ENCODE data around the gene ESRRB. TPM values are rescaled to one million over a fixed set of nuclear protein-coding genes. Genes with fewer than 3 reads are reported as not detected.

The ESRRB gene
- total RNA-seq, 3 donors from 2014 or later: 0.11 TPM; not detected in 2

GRCh38 chr14:76408877-76409276 is 32.9 kb downstream of the ESRRB start:
- ATAC-seq: no peak
- no peak overlapping the region for H3K4me3 Mint-ChIP-seq
- no peak for DNase-seq
- no peaks in the 10 kb centered on the region for H3K4me1 Mint-ChIP-seq (ENCODE audit: low read depth)
- H3K9me3 Mint-ChIP-seq: no peaks in the 10 kb centered on the region
- H3K27me3 Mint-ChIP-seq (ENCODE audit: low read depth): peaks cover 30% of the 10 kb centered on the region
- no peaks in the 10 kb centered on the region for H3K36me3 Mint-ChIP-seq (ENCODE audit: insufficient read depth)

- ATAC-seq (no peak), DNase-seq (no peak)
- no peaks in the 10 kb centered on the region for H3K9me3 Mint-ChIP-seq
- H3K36me3 Mint-ChIP-seq (ENCODE audit: insufficient read depth): no peaks in the 10 kb centered on the region
- H3K4me1 Mint-ChIP-seq (ENCODE audit: low read depth): peaks cover 4% of the 10 kb centered on the region
- no peak overlapping the region for H3K4me3 Mint-ChIP-seq
- peaks cover 49% of the 10 kb centered on the region for H3K27me3 Mint-ChIP-seq (ENCODE audit: low read depth)
These were observed 36.6 kb downstream of the ESRRB start for GRCh38 chr14:76412501-76412900.

- peaks cover 4% of the 10 kb centered on the region for H3K4me1 Mint-ChIP-seq (ENCODE audit: low read depth)
- no peak for DNase-seq
- ATAC-seq: no peak
- H3K36me3 Mint-ChIP-seq (ENCODE audit: insufficient read depth): no peaks in the 10 kb centered on the region
- peaks cover 45% of the 10 kb centered on the region for H3K27me3 Mint-ChIP-seq (ENCODE audit: low read depth)
- no peaks in the 10 kb centered on the region for H3K9me3 Mint-ChIP-seq
- H3K4me3 Mint-ChIP-seq: no peak overlapping the region
These were observed 37.4 kb downstream of the ESRRB start for GRCh38 chr14:76413106-76413961.

GRCh38 chr14:76413962-76414600 is 38.1 kb downstream of the ESRRB start:
- Mint-ChIP-seq H3K9me3 (no peaks in the 10 kb centered on the region), H3K4me3 (no peak overlapping the region), H3K27me3 (ENCODE audit: low read depth) (peaks cover 45% of the 10 kb centered on the region), H3K4me1 (ENCODE audit: low read depth) (peaks cover 4% of the 10 kb centered on the region), H3K36me3 (ENCODE audit: insufficient read depth) (no peaks in the 10 kb centered on the region)
- ATAC-seq (no peak), DNase-seq (no peak)

GRCh38 chr14:76419399-76419798 is 43.5 kb downstream of the ESRRB start:
- peaks cover 24% of the 10 kb centered on the region for H3K27me3 Mint-ChIP-seq (ENCODE audit: low read depth)
- peaks cover under 1% of the 10 kb centered on the region for H3K4me1 Mint-ChIP-seq (ENCODE audit: low read depth)
- no peaks in the 10 kb centered on the region for H3K36me3 Mint-ChIP-seq (ENCODE audit: insufficient read depth)
- ATAC-seq (no peak), DNase-seq (no peak)
- no peak overlapping the region for H3K4me3 Mint-ChIP-seq
- no peaks in the 10 kb centered on the region for H3K9me3 Mint-ChIP-seq

- Mint-ChIP-seq H3K27me3 (ENCODE audit: low read depth) (peaks cover 19% of the 10 kb centered on the region), H3K4me1 (ENCODE audit: low read depth) (no peaks in the 10 kb centered on the region), H3K36me3 (ENCODE audit: insufficient read depth) (no peaks in the 10 kb centered on the region), H3K4me3 (no peak overlapping the region), H3K9me3 (no peaks in the 10 kb centered on the region)
- ATAC-seq (no peak), DNase-seq (no peak)
These were observed 44.9 kb downstream of the ESRRB start for GRCh38 chr14:76420827-76421226.

GRCh38 chr14:76421662-76422061 is 45.7 kb downstream of the ESRRB start:
- H3K4me3 Mint-ChIP-seq: no peak overlapping the region
- H3K9me3 Mint-ChIP-seq: no peaks in the 10 kb centered on the region
- H3K27me3 Mint-ChIP-seq (ENCODE audit: low read depth): peaks cover 15% of the 10 kb centered on the region
- no peaks in the 10 kb centered on the region for H3K36me3 Mint-ChIP-seq (ENCODE audit: insufficient read depth)
- DNase-seq: no peak
- no peak for ATAC-seq
- no peaks in the 10 kb centered on the region for H3K4me1 Mint-ChIP-seq (ENCODE audit: low read depth)

GRCh38 chr14:76422662-76423061 is 46.7 kb downstream of the ESRRB start:
- H3K4me1 Mint-ChIP-seq (ENCODE audit: low read depth): no peaks in the 10 kb centered on the region
- H3K27me3 Mint-ChIP-seq (ENCODE audit: low read depth): peaks cover 8% of the 10 kb centered on the region
- H3K36me3 Mint-ChIP-seq (ENCODE audit: insufficient read depth): no peaks in the 10 kb centered on the region
- ATAC-seq (no peak), DNase-seq (no peak)
- no peak overlapping the region for H3K4me3 Mint-ChIP-seq
- H3K9me3 Mint-ChIP-seq: no peaks in the 10 kb centered on the region

- H3K27me3 Mint-ChIP-seq (ENCODE audit: low read depth): peaks cover 8% of the 10 kb centered on the region
- no peaks in the 10 kb centered on the region for H3K9me3 Mint-ChIP-seq
- ATAC-seq (no peak), DNase-seq (no peak)
- no peaks in the 10 kb centered on the region for H3K36me3 Mint-ChIP-seq (ENCODE audit: insufficient read depth)
- H3K4me1 Mint-ChIP-seq (ENCODE audit: low read depth): no peaks in the 10 kb centered on the region
- H3K4me3 Mint-ChIP-seq: no peak overlapping the region
These were observed 47.6 kb downstream of the ESRRB start for GRCh38 chr14:76423534-76423933.

GRCh38 chr14:76424359-76424758 is 48.4 kb downstream of the ESRRB start:
- peaks cover 8% of the 10 kb centered on the region for H3K27me3 Mint-ChIP-seq (ENCODE audit: low read depth)
- H3K9me3 Mint-ChIP-seq: no peaks in the 10 kb centered on the region
- DNase-seq: no peak
- no peak overlapping the region for H3K4me3 Mint-ChIP-seq
- no peaks in the 10 kb centered on the region for H3K4me1 Mint-ChIP-seq (ENCODE audit: low read depth)
- no peaks in the 10 kb centered on the region for H3K36me3 Mint-ChIP-seq (ENCODE audit: insufficient read depth)
- no peak for ATAC-seq

GRCh38 chr14:76426161-76426696 is 50.3 kb downstream of the ESRRB start:
- ATAC-seq (no peak), DNase-seq (no peak)
- no peaks in the 10 kb centered on the region for H3K9me3 Mint-ChIP-seq
- H3K27me3 Mint-ChIP-seq (ENCODE audit: low read depth): peaks cover 8% of the 10 kb centered on the region
- H3K36me3 Mint-ChIP-seq (ENCODE audit: insufficient read depth): no peaks in the 10 kb centered on the region
- H3K4me3 Mint-ChIP-seq: no peak overlapping the region
- no peaks in the 10 kb centered on the region for H3K4me1 Mint-ChIP-seq (ENCODE audit: low read depth)

GRCh38 chr14:76428611-76429010 is 52.7 kb downstream of the ESRRB start:
- no peaks in the 10 kb centered on the region for H3K4me1 Mint-ChIP-seq (ENCODE audit: low read depth)
- peaks cover 12% of the 10 kb centered on the region for H3K27me3 Mint-ChIP-seq (ENCODE audit: low read depth)
- no peaks in the 10 kb centered on the region for H3K9me3 Mint-ChIP-seq
- H3K36me3 Mint-ChIP-seq (ENCODE audit: insufficient read depth): no peaks in the 10 kb centered on the region
- ATAC-seq (no peak), DNase-seq (no peak)
- H3K4me3 Mint-ChIP-seq: no peak overlapping the region

- ATAC-seq (no peak), DNase-seq (no peak)
- Mint-ChIP-seq H3K27me3 (ENCODE audit: low read depth) (peaks cover 13% of the 10 kb centered on the region), H3K4me3 (no peak overlapping the region), H3K36me3 (ENCODE audit: insufficient read depth) (no peaks in the 10 kb centered on the region), H3K4me1 (ENCODE audit: low read depth) (no peaks in the 10 kb centered on the region), H3K9me3 (no peaks in the 10 kb centered on the region)
These were observed 54.1 kb downstream of the ESRRB start for GRCh38 chr14:76430017-76430416.

- Mint-ChIP-seq H3K4me3 (no peak overlapping the region), H3K27me3 (ENCODE audit: low read depth) (peaks cover 16% of the 10 kb centered on the region), H3K36me3 (ENCODE audit: insufficient read depth) (no peaks in the 10 kb centered on the region), H3K9me3 (no peaks in the 10 kb centered on the region), H3K4me1 (ENCODE audit: low read depth) (no peaks in the 10 kb centered on the region)
- DNase-seq (no peak), ATAC-seq (no peak)
These were observed 54.6 kb downstream of the ESRRB start for GRCh38 chr14:76430475-76430980.

GRCh38 chr14:76431538-76431937 is 55.6 kb downstream of the ESRRB start:
- Mint-ChIP-seq H3K36me3 (ENCODE audit: insufficient read depth) (no peaks in the 10 kb centered on the region), H3K27me3 (ENCODE audit: low read depth) (peaks cover 12% of the 10 kb centered on the region), H3K4me3 (no peak overlapping the region), H3K9me3 (no peaks in the 10 kb centered on the region), H3K4me1 (ENCODE audit: low read depth) (no peaks in the 10 kb centered on the region)
- ATAC-seq: no peak
- no peak for DNase-seq

All from activated T-cell treated with anti-CD3 and anti-CD28 coated beads, Interleukin-2, amount 50 U/mL, for 4 hours (primary cell).